ENCODE data around the gene BMS1. TPM values are rescaled to one million over a fixed set of nuclear protein-coding genes. Genes with fewer than 3 reads are reported as not detected.
"Not testable (repeated sequence)": the region's sequence is repeated elsewhere in the genome, so short reads cannot be mapped to it uniquely, and the experiment has no call there.

BMS1 gene, protein sequence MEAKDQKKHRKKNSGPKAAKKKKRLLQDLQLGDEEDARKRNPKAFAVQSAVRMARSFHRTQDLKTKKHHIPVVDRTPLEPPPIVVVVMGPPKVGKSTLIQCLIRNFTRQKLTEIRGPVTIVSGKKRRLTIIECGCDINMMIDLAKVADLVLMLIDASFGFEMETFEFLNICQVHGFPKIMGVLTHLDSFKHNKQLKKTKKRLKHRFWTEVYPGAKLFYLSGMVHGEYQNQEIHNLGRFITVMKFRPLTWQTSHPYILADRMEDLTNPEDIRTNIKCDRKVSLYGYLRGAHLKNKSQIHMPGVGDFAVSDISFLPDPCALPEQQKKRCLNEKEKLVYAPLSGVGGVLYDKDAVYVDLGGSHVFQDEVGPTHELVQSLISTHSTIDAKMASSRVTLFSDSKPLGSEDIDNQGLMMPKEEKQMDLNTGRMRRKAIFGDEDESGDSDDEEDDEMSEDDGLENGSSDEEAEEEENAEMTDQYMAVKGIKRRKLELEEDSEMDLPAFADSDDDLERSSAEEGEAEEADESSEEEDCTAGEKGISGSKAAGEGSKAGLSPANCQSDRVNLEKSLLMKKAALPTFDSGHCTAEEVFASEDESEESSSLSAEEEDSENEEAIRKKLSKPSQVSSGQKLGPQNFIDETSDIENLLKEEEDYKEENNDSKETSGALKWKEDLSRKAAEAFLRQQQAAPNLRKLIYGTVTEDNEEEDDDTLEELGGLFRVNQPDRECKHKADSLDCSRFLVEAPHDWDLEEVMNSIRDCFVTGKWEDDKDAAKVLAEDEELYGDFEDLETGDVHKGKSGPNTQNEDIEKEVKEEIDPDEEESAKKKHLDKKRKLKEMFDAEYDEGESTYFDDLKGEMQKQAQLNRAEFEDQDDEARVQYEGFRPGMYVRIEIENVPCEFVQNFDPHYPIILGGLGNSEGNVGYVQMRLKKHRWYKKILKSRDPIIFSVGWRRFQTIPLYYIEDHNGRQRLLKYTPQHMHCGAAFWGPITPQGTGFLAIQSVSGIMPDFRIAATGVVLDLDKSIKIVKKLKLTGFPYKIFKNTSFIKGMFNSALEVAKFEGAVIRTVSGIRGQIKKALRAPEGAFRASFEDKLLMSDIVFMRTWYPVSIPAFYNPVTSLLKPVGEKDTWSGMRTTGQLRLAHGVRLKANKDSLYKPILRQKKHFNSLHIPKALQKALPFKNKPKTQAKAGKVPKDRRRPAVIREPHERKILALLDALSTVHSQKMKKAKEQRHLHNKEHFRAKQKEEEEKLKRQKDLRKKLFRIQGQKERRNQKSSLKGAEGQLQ
- total RNA-seq (2022) (26.9 and 28.1 TPM in 2 replicates), Bru-seq, nascent RNA (percentile 93 among the genes with signal in this experiment), BruChase-seq, experiment 1, labeled RNA remaining after a 6-hour chase (percentile 94 among the genes with signal in this experiment), BruChase-seq, experiment 2, labeled RNA remaining after a 2-hour chase (percentile 93 among the genes with signal in this experiment)
- long read RNA-seq, full-length matches to known transcripts: 132 of 189 reads
- long read RNA-seq, partial matches to known transcripts: 19 of 189 reads
- long read RNA-seq, other reads (novel, unspliced or antisense): 38 of 189 reads

DNA sequence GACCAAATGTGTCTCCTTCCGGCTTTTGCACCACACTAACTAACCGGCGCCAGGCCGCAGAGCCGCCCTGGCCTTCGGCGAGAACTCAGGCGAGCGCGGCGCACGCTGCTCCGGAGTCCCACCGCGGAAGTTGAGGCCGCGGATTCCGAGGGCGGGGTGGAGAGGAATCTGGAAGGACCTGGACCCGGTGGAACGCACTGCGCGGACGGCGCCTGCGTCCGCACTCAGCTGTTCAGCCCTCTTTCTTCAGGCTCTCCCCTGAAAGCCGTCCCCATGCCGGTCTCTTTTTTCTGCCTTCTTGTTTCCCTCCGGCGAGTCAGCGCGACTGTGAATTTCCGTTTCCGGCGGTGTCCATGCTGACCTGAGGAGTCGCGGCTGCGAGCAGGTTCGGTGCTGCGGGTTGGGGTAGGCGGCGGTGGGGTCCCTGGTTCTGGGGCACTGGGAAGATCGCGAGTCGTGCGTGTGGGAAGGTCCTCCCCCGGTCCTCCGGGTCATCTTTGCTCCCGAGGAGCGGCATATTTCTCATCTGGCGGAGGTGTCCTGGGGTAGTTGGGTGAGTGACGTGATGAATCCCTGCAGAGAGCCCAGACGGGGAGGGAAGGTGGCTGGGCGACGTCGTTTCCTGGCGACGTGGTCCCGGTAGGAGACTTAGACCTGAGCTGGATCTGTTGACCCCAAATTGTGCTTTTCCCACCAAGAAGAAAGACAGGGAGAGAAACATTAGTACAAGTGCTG, at the start of gene BMS1:
BMS1 (plus strand) TSS at position 350 of the 735 bp plus-strand sequence. CDS start 1,600 bp downstream, outside the sequence.
- no peaks in the 10 kb centered on the region for H3K27me3 Mint-ChIP-seq (ENCODE audit: insufficient read depth, unreplicated experiment)
- peaks cover 8% of the 10 kb centered on the region for H3K9me3 Mint-ChIP-seq (ENCODE audit: unreplicated experiment)
- H3K36me3 Mint-ChIP-seq (ENCODE audit: insufficient read depth, unreplicated experiment): peaks cover 25% of the 10 kb centered on the region
- H3K4me3 Mint-ChIP-seq (ENCODE audit: unreplicated experiment): peak within 1 kb of the TSS; percentile 89
- peak; percentile 94 for DNase-seq (ENCODE audit: unreplicated experiment)
- peak within 1 kb of the TSS; percentile 90 for H3K27ac Mint-ChIP-seq (ENCODE audit: low read depth, unreplicated experiment)
- CTCF ChIA-PET: interaction anchor here (0.6 to 2.2 kb wide), 6 partner anchors 9 to 681 kb away, joined by 3 to 8 read pairs (median 3); no protein-coding TSS in a partner anchor
- no TSS peak for BruUV-seq (replicated peaks)
- POLR2A ChIA-PET: interaction anchor here (0.6 to 6.1 kb wide), 22 partner anchors 9 to 674 kb away, joined by 3 to 77 read pairs (median 4); partner anchors contain the start of genes CSGALNACT2 and ZNF33B
- H3K4me1 Mint-ChIP-seq (ENCODE audit: insufficient read depth, unreplicated experiment): peaks cover 5% of the 10 kb centered on the region
- intact Hi-C loops (cut with micrococcal nuclease): loop anchor here (1.0 to 5.0 kb wide), 2 partner anchors 144 to 230 kb away; partner anchors contain the start of gene ZNF33B
- TF ChIP-seq, protein P1, sequence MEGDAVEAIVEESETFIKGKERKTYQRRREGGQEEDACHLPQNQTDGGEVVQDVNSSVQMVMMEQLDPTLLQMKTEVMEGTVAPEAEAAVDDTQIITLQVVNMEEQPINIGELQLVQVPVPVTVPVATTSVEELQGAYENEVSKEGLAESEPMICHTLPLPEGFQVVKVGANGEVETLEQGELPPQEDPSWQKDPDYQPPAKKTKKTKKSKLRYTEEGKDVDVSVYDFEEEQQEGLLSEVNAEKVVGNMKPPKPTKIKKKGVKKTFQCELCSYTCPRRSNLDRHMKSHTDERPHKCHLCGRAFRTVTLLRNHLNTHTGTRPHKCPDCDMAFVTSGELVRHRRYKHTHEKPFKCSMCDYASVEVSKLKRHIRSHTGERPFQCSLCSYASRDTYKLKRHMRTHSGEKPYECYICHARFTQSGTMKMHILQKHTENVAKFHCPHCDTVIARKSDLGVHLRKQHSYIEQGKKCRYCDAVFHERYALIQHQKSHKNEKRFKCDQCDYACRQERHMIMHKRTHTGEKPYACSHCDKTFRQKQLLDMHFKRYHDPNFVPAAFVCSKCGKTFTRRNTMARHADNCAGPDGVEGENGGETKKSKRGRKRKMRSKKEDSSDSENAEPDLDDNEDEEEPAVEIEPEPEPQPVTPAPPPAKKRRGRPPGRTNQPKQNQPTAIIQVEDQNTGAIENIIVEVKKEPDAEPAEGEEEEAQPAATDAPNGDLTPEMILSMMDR (IDR thresholded peaks at IDR 0.05; ENCODE audit: unreplicated experiment): no peak

- H3K4me3 Mint-ChIP-seq (ENCODE audit: unreplicated experiment): no peak overlapping the region
- no peak overlapping the region for H3K27ac Mint-ChIP-seq (ENCODE audit: low read depth, unreplicated experiment)
- POLR2A ChIA-PET: no interaction called here
- no peaks in the 10 kb centered on the region for H3K36me3 Mint-ChIP-seq (ENCODE audit: insufficient read depth, unreplicated experiment)
- CTCF ChIA-PET: no interaction called here
- BruUV-seq (replicated peaks): no TSS peak
- no peaks in the 10 kb centered on the region for H3K4me1 Mint-ChIP-seq (ENCODE audit: insufficient read depth, unreplicated experiment)
- intact Hi-C loops (cut with micrococcal nuclease): no loop called here
- TF ChIP-seq, protein P1 (IDR thresholded peaks at IDR 0.05; ENCODE audit: unreplicated experiment): no peak
- H3K9me3 Mint-ChIP-seq (ENCODE audit: unreplicated experiment): no peaks in the 10 kb centered on the region
- H3K27me3 Mint-ChIP-seq (ENCODE audit: insufficient read depth, unreplicated experiment): no peaks in the 10 kb centered on the region
- DNase-seq (ENCODE audit: unreplicated experiment): peak; percentile 38
Measured at GRCh38 chr10:42734536-42734935, 48.1 kb upstream of the BMS1 start.

DNA sequence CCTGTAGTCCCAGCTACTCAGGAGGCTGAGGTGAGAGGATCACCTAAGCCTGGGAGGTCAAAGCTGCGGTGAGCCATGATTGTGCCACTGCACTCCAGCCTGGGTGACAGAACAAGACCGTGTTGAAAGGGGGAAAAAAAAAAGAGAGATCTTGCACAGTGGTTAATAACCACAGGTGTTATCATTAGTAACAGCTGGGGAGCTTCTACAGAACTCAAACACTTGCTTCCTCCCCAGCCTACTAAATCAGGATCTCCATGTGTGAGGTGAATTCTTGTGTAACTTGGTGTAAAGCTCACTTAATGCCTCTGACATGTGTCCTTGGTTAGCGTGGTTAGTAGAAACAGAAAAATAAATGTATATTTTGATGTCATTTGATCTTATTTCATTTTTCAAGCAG, 43.9 kb upstream of the BMS1 start:
- intact Hi-C loops (cut with micrococcal nuclease): no loop called here
- H3K4me1 Mint-ChIP-seq (ENCODE audit: insufficient read depth, unreplicated experiment): no peaks in the 10 kb centered on the region
- CTCF ChIA-PET: interaction anchor here (0.7 kb wide), 1 partner anchor 22 kb away, joined by 3 read pairs; no protein-coding TSS in a partner anchor

GRCh38 chr10:42741536-42741935, 41.1 kb upstream of the BMS1 start:
- H3K27ac Mint-ChIP-seq (ENCODE audit: low read depth, unreplicated experiment); DNase-seq (ENCODE audit: unreplicated experiment); intact Hi-C loops (cut with micrococcal nuclease); H3K36me3 Mint-ChIP-seq (ENCODE audit: insufficient read depth, unreplicated experiment); H3K4me1 Mint-ChIP-seq (ENCODE audit: insufficient read depth, unreplicated experiment); H3K27me3 Mint-ChIP-seq (ENCODE audit: insufficient read depth, unreplicated experiment); BruUV-seq (replicated peaks); H3K4me3 Mint-ChIP-seq (ENCODE audit: unreplicated experiment); CTCF ChIA-PET: not testable (repeated sequence)
- POLR2A ChIA-PET: interaction anchor here (0.6 kb wide), 1 partner anchor 492 kb away, joined by 3 read pairs; no protein-coding TSS in a partner anchor
- peaks cover 20% of the 10 kb centered on the region for H3K9me3 Mint-ChIP-seq (ENCODE audit: unreplicated experiment)

More for the DNA sequence above, 43.9 kb upstream of the BMS1 start:
- H3K4me3 Mint-ChIP-seq (ENCODE audit: unreplicated experiment): no peak overlapping the region
- POLR2A ChIA-PET: no interaction called here
- no peak for DNase-seq (ENCODE audit: unreplicated experiment)
- no peak overlapping the region for H3K27ac Mint-ChIP-seq (ENCODE audit: low read depth, unreplicated experiment)
- no peaks in the 10 kb centered on the region for H3K27me3 Mint-ChIP-seq (ENCODE audit: insufficient read depth, unreplicated experiment)
- TF ChIP-seq, protein P1 (IDR thresholded peaks at IDR 0.05; ENCODE audit: unreplicated experiment): no peak
- peaks cover 14% of the 10 kb centered on the region for H3K9me3 Mint-ChIP-seq (ENCODE audit: unreplicated experiment)
- BruUV-seq (replicated peaks): no TSS peak
- H3K36me3 Mint-ChIP-seq (ENCODE audit: insufficient read depth, unreplicated experiment): no peaks in the 10 kb centered on the region
